ENCODE measurements around the gene SPG11.

Gene SPG11

GRCh38 chr15:44656298-44656697, 7.2 kb downstream of the SPG11 start:
- peaks cover 8% of the 10 kb centered on the region; the same call in 1 of the 2 replicates for H3K36me3 ChIP-seq (ENCODE audit: insufficient read depth, low read length)
- no peak overlapping the region for H3K9ac ChIP-seq (ENCODE audit: low read depth, low read length, poor library complexity, severe bottlenecking)

GRCh38 chr15:44654858-44655257, 8.6 kb downstream of the SPG11 start:
- Histone ChIP-seq H3K9me2 (replicated peaks; ENCODE audit: low read depth, low read length) (no peaks in the 10 kb centered on the region), H3K36me3 (ENCODE audit: insufficient read depth, low read length) (peaks cover 11% of the 10 kb centered on the region; the same call in 1 of the 2 replicates)
- TF ChIP-seq CTCF (conservative IDR thresholded peaks at IDR 0.05; ENCODE audit: low read length): no peak
- TF ChIP-seq EZH2phosphoT487 (IDR thresholded peaks at IDR 0.05; ENCODE audit: borderline replicate concordance): no peak

More at GRCh38 chr15:44656298-44656697, 7.2 kb downstream of the SPG11 start:
- no peak overlapping the region for H2AFZ ChIP-seq (ENCODE audit: low read length)
- no peak overlapping the region for H3K4me3 ChIP-seq (ENCODE audit: low read length, poor library complexity, severe bottlenecking)
- no peaks in the 10 kb centered on the region for H4K20me1 ChIP-seq (ENCODE audit: insufficient read depth, low read length, poor library complexity, severe bottlenecking)
- H3K4me2 ChIP-seq (ENCODE audit: low read depth, low read length, poor library complexity, severe bottlenecking): no peak overlapping the region
- H3K27me3 ChIP-seq (ENCODE audit: insufficient read depth, low read length, poor library complexity, severe bottlenecking): no peaks in the 10 kb centered on the region
- no peaks in the 10 kb centered on the region for H3K9me2 ChIP-seq (replicated peaks; ENCODE audit: low read depth, low read length)
- H3F3A ChIP-seq (ENCODE audit: low read depth): no peaks in the 10 kb centered on the region
- H3K9me3 ChIP-seq (ENCODE audit: insufficient read depth, low read depth, low read length): no peaks in the 10 kb centered on the region
- TF ChIP-seq EZH2phosphoT487 (IDR thresholded peaks at IDR 0.05; ENCODE audit: borderline replicate concordance): no peak
- H3K79me2 ChIP-seq (ENCODE audit: insufficient read depth, low read length): peaks cover 7% of the 10 kb centered on the region
- peaks cover 8% of the 10 kb centered on the region for H3K4me1 ChIP-seq (ENCODE audit: insufficient read depth, low read length, poor library complexity, severe bottlenecking)

GRCh38 chr15:44647637-44648036, 15.8 kb downstream of the SPG11 start:
- TF ChIP-seq CTCF (conservative IDR thresholded peaks at IDR 0.05; ENCODE audit: low read length) (no peak), EZH2phosphoT487 (IDR thresholded peaks at IDR 0.05; ENCODE audit: borderline replicate concordance) (no peak)

More at GRCh38 chr15:44654858-44655257, 8.6 kb downstream of the SPG11 start:
- Histone ChIP-seq H3K9ac (ENCODE audit: low read depth, low read length, poor library complexity, severe bottlenecking) (no peak overlapping the region), H3K4me1 (ENCODE audit: insufficient read depth, low read length, poor library complexity, severe bottlenecking) (no peaks in the 10 kb centered on the region), H4K20me1 (ENCODE audit: insufficient read depth, low read length, poor library complexity, severe bottlenecking) (no peaks in the 10 kb centered on the region), H3K4me2 (ENCODE audit: low read depth, low read length, poor library complexity, severe bottlenecking) (no peak overlapping the region), H3F3A (ENCODE audit: low read depth) (no peaks in the 10 kb centered on the region), H3K27me3 (ENCODE audit: insufficient read depth, low read length, poor library complexity, severe bottlenecking) (no peaks in the 10 kb centered on the region), H3K4me3 (ENCODE audit: low read length, poor library complexity, severe bottlenecking) (no peak overlapping the region), H2AFZ (ENCODE audit: low read length) (no peak overlapping the region), H3K79me2 (ENCODE audit: insufficient read depth, low read length) (no peaks in the 10 kb centered on the region), H3K9me3 (ENCODE audit: insufficient read depth, low read depth, low read length) (no peaks in the 10 kb centered on the region)

GRCh38 chr15:44647036-44647435, 16.4 kb downstream of the SPG11 start:
- Histone ChIP-seq H3K4me1 (ENCODE audit: insufficient read depth, low read length, poor library complexity, severe bottlenecking) (peaks cover 4% of the 10 kb centered on the region), H3K9me2 (replicated peaks; ENCODE audit: low read depth, low read length) (no peaks in the 10 kb centered on the region), H2AFZ (ENCODE audit: low read length) (no peak overlapping the region), H4K20me1 (ENCODE audit: insufficient read depth, low read length, poor library complexity, severe bottlenecking) (peaks cover 6% of the 10 kb centered on the region), H3K4me2 (ENCODE audit: low read depth, low read length, poor library complexity, severe bottlenecking) (no peak overlapping the region), H3K36me3 (ENCODE audit: insufficient read depth, low read length) (peaks cover 23% of the 10 kb centered on the region; the same call in 1 of the 2 replicates), H3K4me3 (ENCODE audit: low read length, poor library complexity, severe bottlenecking) (no peak overlapping the region), H3K79me2 (ENCODE audit: insufficient read depth, low read length) (0 out of 2 replicates have a peak, but pooled peaks cover 12% of the 10 kb centered on the region), H3K9ac (ENCODE audit: low read depth, low read length, poor library complexity, severe bottlenecking) (no peak overlapping the region), H3F3A (ENCODE audit: low read depth) (no peaks in the 10 kb centered on the region), H3K9me3 (ENCODE audit: insufficient read depth, low read depth, low read length) (no peaks in the 10 kb centered on the region), H3K27me3 (ENCODE audit: insufficient read depth, low read length, poor library complexity, severe bottlenecking) (no peaks in the 10 kb centered on the region)
- no peak for TF ChIP-seq CTCF (conservative IDR thresholded peaks at IDR 0.05; ENCODE audit: low read length)
- TF ChIP-seq EZH2phosphoT487 (IDR thresholded peaks at IDR 0.05; ENCODE audit: borderline replicate concordance): no peak

More at GRCh38 chr15:44647637-44648036, 15.8 kb downstream of the SPG11 start:
- no peaks in the 10 kb centered on the region for H3K9me2 ChIP-seq (replicated peaks; ENCODE audit: low read depth, low read length)
- H3K4me2 ChIP-seq (ENCODE audit: low read depth, low read length, poor library complexity, severe bottlenecking): no peak overlapping the region
- H3K4me1 ChIP-seq (ENCODE audit: insufficient read depth, low read length, poor library complexity, severe bottlenecking): peaks cover 4% of the 10 kb centered on the region
- no peaks in the 10 kb centered on the region for H3F3A ChIP-seq (ENCODE audit: low read depth)
- H2AFZ ChIP-seq (ENCODE audit: low read length): no peak overlapping the region
- H4K20me1 ChIP-seq (ENCODE audit: insufficient read depth, low read length, poor library complexity, severe bottlenecking): peaks cover 6% of the 10 kb centered on the region
- H3K9me3 ChIP-seq (ENCODE audit: insufficient read depth, low read depth, low read length): no peaks in the 10 kb centered on the region
- no peak overlapping the region for H3K4me3 ChIP-seq (ENCODE audit: low read length, poor library complexity, severe bottlenecking)
- 0 out of 2 replicates have a peak, but pooled peaks cover 12% of the 10 kb centered on the region for H3K79me2 ChIP-seq (ENCODE audit: insufficient read depth, low read length)
- no peak overlapping the region for H3K9ac ChIP-seq (ENCODE audit: low read depth, low read length, poor library complexity, severe bottlenecking)
- no peaks in the 10 kb centered on the region for H3K27me3 ChIP-seq (ENCODE audit: insufficient read depth, low read length, poor library complexity, severe bottlenecking)
- peaks cover 23% of the 10 kb centered on the region; the same call in 1 of the 2 replicates for H3K36me3 ChIP-seq (ENCODE audit: insufficient read depth, low read length)
